HS-27A (cell line): ENCODE data around the gene PPP4R1.

Source experiments
- DNase-seq: peaks from one replicate; pipeline ENCODE4 v3.0.0-alpha.2; 2012; ENCODE audit warnings: low read depth, missing footprints

The PPP4R1 gene

GRCh38 chr18:9587924-9588323 lies 26.4 kb downstream of the PPP4R1 start:
- DNase-seq: no peak

GRCh38 chr18:9586814-9587213 lies 27.5 kb downstream of the PPP4R1 start:
- DNase-seq: no peak

GRCh38 chr18:9581667-9582066 lies 32.7 kb downstream of the PPP4R1 start:
- no peak for DNase-seq

GRCh38 chr18:9578306-9578705 lies 36.1 kb downstream of the PPP4R1 start:
- DNase-seq: no peak

- no peak for DNase-seq
These were observed 37.0 kb downstream of the PPP4R1 start for GRCh38 chr18:9577361-9577760.

- peak; percentile 77 for DNase-seq
These were observed 38.8 kb downstream of the PPP4R1 start for GRCh38 chr18:9575558-9575957.

GRCh38 chr18:9574473-9575115 lies 39.8 kb downstream of the PPP4R1 start:
- DNase-seq: no peak

GRCh38 chr18:9571546-9571945 lies 42.8 kb downstream of the PPP4R1 start:
- no peak for DNase-seq

- no peak for DNase-seq
These were observed 44.1 kb downstream of the PPP4R1 start for GRCh38 chr18:9570255-9570654.

- DNase-seq: no peak
These were observed 45.2 kb downstream of the PPP4R1 start for GRCh38 chr18:9569178-9569577.

GRCh38 chr18:9568186-9568585 lies 46.2 kb downstream of the PPP4R1 start:
- no peak for DNase-seq

GRCh38 chr18:9565407-9565806 lies 49.0 kb downstream of the PPP4R1 start:
- DNase-seq: no peak

- DNase-seq: no peak
These were observed 51.0 kb downstream of the PPP4R1 start for GRCh38 chr18:9563331-9563730.

GRCh38 chr18:9562584-9562983 lies 51.8 kb downstream of the PPP4R1 start:
- no peak for DNase-seq

- DNase-seq: no peak
These were observed 52.6 kb downstream of the PPP4R1 start for GRCh38 chr18:9561759-9562158.

GRCh38 chr18:9559253-9559652 lies 55.1 kb downstream of the PPP4R1 start:
- no peak for DNase-seq

- DNase-seq: no peak
These were observed 55.8 kb downstream of the PPP4R1 start for GRCh38 chr18:9558387-9559064.

GRCh38 chr18:9557250-9557943 lies 57.0 kb downstream of the PPP4R1 start:
- DNase-seq: no peak

- no peak for DNase-seq
These were observed 61.7 kb downstream of the PPP4R1 start for GRCh38 chr18:9552616-9553015.

GRCh38 chr18:9552191-9552590 lies 62.2 kb downstream of the PPP4R1 start:
- no peak for DNase-seq

- DNase-seq: no peak
These were observed 63.9 kb downstream of the PPP4R1 start for GRCh38 chr18:9550429-9550828.

GRCh38 chr18:9549405-9549804 lies 65.0 kb downstream of the PPP4R1 start:
- DNase-seq: no peak

GRCh38 chr18:9547782-9548181 lies 66.6 kb downstream of the PPP4R1 start:
- DNase-seq: no peak
